EH (cell line): Measurements from ENCODE around the gene MIER2.
"Not testable (repeated sequence)": the region's sequence is repeated elsewhere in the genome, so short reads cannot be mapped to it uniquely, and the experiment has no call there.

ENCODE experiments used
- DNase-seq: peaks from one replicate; pipeline ENCODE4 v3.0.0-alpha.2; 2015; ENCODE audit warnings: low read depth

The MIER2 gene

DNA sequence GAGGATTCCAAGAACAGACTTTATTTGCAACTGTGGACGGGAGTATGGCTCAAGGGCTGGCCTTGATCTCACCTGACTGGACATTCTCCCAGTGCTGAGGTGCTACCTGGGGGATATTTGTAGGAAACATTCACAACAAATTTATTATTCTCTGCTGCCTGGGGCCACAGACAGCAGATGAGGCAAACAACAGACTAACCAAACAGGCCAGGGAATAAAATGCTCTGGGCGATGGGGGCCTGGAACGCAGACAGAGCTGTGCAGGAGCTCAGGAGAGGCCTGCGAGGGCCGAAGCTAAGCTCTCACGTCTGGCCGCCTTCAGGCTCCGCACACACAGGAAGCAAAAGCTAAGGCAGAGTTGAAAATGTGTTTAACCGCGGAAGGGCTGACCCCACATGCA, 61.2 kb downstream of the MIER2 start:
- DNase-seq: no peak

DNA sequence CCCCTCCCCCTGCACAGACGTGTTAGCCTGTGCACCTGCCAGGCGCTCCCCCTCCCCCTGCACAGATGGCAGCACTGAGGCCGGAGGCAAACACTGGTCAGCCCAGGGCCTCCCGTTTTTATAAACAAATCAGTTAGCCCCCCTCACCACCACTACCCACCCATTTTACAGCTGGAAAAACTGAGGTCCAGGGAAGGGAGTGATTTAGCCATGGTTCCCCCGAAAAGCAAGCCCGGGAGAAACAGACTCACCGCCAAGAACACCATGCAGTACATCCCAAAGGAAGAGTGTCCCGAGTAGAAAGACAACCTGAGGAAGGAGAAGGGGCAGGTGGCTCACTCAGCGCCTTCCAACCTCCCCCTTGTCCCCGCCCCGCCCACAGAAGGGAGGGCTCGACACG, 62.1 kb downstream of the MIER2 start:
- no peak for DNase-seq

DNA sequence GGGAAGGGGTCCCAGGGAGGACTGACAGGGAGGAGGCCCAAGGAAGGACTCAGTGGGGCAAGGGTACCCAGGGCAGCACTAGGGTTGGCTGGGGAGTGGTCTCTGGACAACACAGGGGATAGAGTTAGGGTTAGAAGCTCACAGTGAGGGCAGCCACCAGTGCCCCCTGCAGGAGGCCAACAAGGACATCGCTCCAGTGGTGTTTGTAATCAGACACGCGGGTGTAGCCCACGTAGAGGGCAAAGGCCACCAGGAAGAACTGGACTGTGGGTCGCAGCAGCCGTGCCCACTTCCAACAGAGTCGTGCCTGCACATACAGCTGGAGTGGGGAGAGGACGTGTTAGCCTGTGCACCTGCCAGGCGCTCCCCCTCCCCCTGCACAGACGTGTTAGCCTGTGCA, 62.6 kb downstream of the MIER2 start:
- no peak for DNase-seq

DNA sequence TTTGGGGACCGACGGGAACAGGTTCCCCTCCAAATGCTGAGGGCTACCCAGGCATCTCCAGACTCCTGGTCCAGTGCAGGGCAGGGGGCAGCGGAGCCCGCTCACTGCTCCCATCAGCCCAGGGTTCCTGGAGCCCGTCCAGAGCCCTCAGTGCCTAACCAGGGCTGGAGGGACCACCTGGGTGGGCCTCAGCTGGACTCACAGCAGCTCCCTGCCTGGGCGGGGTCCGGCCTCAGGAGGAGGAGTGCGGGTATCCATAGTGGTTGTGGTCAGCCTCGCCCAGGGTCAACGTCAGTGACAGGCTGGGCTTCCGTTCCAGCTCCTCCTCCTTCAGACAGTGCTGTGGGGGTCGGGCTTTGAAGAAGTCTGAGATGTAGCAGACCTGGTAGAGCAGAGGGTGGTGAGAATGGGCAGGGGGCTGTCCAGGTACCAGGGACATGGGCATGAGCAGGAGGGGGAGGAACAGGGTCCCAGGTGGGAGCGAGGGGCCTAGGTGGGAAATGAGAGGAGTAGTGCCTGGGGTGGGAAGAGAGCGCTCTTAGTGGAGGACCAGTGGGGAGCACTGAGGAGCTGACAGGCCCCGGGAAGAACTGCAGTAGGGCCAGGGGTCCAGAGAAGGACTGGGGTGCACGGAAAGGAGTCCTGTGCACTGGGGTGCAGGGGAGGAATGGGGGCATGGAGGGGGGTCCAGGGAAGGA, 63.3 kb downstream of the MIER2 start:
- DNase-seq: no peak

DNA sequence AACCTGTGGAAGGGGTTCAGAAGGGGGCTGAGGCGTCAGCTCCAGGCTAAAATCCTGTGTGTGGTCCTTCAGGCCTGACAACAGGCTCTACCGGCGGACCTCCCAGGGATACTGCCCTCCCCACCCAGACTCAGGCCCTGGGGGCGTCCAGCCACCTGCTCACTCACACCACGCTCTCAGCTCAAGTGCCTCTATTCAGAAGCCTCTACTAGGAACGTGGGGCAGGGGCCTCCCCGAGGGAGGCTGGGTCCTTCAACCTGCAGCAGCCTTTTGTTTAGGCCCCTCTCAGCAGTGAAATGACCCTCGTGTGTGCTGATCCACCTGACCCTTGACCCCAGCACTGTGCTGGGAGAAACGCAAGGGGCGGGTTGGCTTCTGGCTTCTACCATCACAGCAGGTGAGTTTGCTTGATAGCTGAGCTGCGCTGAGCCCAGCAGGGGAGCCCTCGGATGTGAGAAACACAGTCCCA, 64.0 kb downstream of the MIER2 start:
- no peak for DNase-seq

DNA sequence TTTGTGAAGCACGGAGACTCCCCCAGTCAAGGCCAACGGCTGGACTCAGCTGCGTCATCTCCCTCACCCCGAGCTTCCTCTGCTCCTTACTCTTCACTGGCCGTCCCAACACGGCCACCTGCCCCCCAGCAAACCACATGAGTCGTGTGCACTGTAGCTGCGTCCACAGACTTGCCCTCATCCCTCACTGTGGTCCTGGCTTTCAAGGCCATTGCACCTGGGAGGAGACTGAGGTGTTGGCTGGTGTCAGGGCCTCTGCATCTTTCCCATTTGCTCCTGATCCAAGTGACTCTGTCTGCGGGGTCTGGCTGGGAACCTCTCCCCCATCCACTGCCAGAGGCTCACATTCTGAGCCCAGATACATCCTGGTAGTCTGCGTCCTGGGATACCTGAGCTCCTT, 64.9 kb downstream of the MIER2 start:
- no peak for DNase-seq

DNA sequence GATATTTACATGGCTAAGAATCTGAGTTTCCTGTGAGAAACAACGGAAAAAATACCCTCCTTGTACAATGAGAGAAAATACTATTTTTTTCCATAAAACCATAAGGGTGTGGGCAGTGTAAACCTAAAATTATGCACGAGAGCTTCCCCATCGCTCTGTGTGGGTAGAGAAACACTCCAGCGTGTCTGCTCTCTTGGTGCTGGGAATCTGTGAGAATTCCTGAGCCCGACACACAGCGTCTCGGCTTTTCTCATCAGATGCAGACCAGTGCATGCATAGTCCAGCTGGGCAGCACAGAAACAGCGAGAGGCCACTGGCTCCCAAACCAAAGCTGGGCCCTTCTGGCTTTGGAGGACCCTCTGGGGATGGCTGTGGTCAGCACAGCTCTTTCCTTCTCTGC, 65.4 kb downstream of the MIER2 start:
- DNase-seq: no peak

DNA sequence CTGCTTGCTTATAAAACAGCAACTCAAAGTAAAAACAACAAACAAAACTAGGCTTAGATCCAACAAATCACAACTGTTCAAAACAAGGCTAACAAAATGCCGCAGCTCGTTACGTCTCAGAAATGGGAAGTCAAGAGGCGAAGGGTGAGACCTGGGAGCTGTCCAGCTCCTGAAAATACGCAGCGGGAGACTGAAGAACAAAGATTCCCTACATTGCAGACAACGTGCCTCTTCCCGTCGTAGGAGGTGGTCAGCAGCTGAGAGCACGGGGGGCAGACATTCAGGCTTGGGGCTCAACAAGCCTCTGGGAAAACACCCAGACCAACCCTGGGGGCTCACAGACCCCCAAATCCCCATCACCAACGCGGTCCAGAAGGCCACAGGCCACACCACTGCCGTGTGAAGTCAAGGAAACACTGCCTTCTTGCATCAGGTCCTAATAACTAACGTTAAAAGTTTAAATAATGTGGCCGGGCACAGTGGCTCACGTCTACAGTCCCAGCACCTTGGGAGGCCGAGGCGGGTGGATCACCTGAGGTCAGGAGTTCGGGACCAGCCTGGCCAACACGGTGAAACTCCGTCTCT, 66.9 kb downstream of the MIER2 start:
- DNase-seq: peak; percentile 54

DNA sequence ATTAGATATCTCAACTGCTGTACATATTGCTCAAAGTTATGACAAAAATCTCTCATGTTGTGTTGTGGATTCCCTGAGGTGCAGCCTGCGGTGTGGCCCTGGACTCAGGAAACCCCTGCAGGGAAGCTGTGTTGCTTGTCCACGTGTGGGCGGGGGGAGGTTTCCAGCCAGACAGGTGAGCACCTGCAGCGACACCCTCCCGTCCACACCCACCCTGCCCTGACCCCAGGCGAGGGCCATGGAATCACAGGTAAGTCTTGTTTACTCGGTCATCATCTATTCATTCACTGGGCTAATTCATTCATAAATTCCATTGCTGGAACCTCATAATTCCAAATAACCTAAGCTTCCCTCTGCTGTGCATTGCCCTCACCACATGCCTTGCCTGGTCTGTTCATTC, 67.5 kb downstream of the MIER2 start:
- DNase-seq: no peak

DNA sequence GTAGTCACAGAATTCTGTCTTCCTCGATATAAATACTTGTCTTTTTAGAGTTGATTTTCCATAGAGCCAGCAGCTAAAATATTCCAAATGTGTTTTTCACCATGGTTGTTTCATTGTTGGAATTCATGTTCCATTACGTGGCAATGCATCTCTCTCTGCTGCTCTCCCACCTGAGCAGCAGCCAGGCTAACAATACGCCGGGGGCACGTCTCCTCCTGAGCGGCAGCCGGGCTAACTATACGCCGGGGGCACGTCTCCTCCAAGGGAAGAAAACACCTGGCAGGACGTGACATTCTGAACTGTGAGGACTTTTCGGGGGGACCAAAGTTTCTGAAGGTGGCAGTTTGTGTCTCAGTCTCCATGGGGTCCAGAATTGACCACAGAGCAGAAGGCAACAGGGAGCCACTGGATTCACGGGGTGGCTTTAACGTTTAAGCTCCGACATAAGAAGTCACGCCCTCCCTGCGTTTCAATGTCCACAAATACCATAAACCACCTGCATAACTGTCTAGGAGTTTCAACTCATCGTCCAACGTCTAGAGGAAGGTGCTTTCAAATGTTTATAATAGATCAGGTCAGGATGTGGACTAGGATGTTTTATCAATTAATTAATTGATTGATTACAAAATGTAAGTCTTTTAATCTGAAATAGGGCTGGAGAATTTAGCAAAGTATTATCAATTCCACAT, 68.5 kb downstream of the MIER2 start:
- DNase-seq: no peak

DNA sequence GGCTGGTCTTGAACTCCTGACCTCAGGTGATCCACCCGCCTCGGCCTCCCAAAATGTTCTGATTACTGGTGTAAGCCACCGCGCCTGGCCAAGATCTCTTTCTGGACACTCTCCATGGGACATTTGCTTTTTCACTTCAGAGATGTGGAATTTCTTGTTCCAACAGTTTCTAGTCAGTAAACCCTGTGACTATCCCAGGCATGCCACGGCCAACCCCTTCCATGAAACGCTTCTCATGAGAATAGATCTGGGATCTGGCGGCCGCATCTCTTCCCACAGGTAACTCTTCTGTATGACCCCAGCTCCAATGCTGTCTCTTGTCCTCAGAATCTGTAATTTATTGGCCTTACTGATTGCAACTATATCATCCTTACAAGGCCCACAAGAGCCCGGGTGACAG, 69.6 kb downstream of the MIER2 start:
- no peak for DNase-seq

DNA sequence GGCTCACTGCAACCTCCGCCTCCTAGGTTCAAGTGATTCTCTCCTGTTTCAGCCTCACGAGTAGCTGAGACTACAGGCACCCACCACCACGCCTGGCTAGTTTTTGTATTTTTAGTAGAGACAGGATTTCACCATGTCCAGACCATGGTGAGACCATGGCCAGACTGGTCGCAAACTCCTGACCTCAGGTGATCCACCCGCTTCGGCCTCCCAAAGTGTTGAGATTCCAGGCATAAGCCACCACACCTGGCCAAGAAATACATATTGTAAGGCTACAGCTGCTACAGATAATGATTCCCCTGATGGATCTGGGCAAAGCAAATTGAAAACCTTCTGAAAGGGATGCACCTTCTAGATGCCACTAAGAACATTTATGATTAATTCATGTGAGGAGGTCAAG, 71.2 kb downstream of the MIER2 start:
- no peak for DNase-seq

DNA sequence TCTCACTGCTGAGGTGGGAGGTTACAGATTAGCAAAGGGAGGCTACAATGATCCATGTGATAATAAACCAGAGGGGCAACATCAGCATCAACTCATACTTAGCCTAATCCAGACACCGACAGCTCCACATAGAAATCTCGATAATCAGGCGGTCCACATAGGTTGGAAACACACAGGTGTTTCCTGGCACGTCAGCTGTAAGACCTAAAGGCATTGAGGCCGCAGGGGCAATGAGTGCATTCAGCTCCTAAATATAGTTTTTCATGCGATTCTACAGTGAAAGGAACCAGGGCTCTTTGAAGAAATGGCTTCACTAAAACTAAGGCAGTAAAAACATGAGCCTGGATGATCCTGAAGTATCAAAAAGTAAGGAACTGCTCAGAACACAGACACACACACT, 72.7 kb downstream of the MIER2 start:
- no peak for DNase-seq

DNA sequence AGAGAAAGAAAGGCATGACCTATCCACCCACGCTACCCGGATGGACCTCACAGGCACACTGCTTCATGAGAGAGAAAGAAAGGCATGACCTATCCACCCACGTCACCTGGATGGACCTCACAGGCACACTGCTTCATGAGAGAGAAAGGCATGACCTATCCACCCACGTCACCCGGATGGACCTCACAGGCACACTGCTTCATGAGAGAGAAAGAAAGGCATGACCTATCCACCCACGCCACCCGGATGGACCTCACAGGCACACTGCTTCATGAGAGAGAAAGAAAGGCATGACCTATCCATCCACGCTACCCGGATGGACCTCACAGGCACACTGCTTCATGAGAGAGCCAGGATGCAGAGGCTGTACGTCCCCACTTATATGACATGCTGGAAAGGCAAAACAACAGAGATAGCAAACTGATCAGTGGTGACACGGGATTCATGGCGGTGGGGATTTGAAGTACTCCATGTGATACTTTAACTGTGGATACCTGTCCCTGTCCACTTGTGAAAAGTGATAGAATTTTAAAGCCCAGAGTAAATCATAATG, 73.8 kb downstream of the MIER2 start:
- not testable (repeated sequence) for DNase-seq

DNA sequence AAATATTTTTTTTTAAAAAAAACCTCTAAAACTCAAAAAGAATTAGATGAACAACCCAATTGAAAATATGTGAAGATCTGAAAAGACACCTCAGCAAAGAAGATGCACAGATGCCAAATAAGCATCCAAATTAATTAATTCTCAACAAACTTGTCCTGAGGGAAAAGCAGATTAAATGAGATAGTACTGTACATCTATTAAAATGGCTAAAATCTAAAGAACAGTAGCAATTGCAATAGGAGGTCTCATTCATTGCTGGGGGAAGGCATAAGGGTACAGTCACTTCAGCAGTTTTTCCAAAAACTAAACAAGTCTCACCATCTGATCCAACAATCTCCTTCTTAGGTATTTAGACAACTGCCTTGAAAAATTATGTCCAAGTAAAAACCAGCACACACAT, 75.4 kb downstream of the MIER2 start:
- no peak for DNase-seq

DNA sequence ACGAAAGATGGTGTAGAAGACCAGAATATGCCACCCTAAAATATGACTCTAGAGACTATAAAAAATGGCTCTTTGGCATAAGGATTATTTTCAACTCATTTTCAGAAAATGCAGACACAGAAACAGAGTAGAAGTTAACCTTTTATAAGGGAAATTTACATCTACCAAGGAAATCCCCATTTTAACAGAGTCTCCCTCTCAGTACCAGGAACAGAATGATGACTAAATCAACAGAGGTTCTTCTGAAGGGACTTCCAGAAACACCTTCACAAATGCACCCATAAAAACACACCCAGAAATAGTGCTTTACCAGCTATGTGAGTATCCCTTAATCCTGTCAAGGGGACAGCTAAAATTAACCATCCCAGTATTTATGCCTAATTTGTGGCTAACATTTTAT, 82.5 kb downstream of the MIER2 start:
- no peak for DNase-seq

DNA sequence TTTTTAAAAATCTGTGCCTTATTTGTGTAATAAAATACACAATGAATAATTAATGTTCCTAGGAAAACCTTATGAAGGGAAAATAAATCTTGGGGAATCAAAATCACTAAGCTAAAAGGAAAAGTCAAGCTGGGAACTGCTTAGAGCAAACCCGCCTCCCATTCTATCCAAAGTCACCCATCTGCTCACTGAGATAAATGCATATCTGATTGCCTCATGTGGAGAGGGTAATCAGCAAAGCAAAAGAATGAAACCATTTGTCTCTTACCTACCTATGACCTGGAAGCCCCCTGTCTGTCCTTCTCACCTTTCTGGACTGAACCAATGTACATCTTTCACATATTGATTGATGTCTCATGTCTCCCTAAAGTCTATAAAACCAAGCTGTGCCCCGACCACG, 87.8 kb downstream of the MIER2 start:
- not testable (repeated sequence) for DNase-seq
